ENCODE measurements around the gene ZFAND3. TPM values are rescaled to one million over a fixed set of nuclear protein-coding genes. Genes with fewer than 3 reads are reported as not detected.

ZFAND3 gene
- polyA plus RNA-seq, 1 donor from 2014 or later = 19.7 TPM

DNA sequence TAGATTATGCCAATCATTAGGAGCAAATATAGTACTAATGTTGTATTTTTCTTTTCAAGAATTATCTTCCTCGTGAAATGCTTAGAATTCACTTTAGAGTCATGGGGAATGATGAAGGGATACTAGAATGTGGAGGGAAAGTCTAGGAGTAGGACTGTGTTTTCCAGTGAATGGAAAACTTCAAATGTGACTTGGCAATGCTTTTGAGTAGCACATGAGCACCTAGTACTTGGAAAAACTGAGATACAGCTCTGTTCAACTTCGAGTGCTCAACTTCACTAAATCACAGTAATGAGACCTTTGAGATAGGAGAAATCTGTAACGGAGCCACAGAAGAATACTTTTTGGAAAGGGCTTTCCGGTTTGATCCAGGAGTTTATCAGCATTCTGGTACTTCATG is 272.9 kb downstream of the ZFAND3 start:
- peaks cover 5% of the 10 kb centered on the region for H3K79me2 ChIP-seq (replicated peaks; ENCODE audit: insufficient read depth, low read length)
- H3F3A ChIP-seq (ENCODE audit: insufficient read depth, low read length, poor library complexity, severe bottlenecking) = no peaks in the 10 kb centered on the region
- no peak overlapping the region for H3K27ac ChIP-seq (ENCODE audit: low read length)
- H4K20me1 ChIP-seq (ENCODE audit: insufficient read depth) = no peaks in the 10 kb centered on the region
- TF ChIP-seq SMC3 (conservative IDR thresholded peaks at IDR 0.05; ENCODE audit: poor library complexity) (no peak), POLR2AphosphoS5 (IDR thresholded peaks at IDR 0.05) (no peak), EP300 (conservative IDR thresholded peaks at IDR 0.05; ENCODE audit: poor library complexity, severe bottlenecking) (no peak), TAF1 (IDR thresholded peaks at IDR 0.05; ENCODE audit: low read depth) (no peak), MXI1 (conservative IDR thresholded peaks at IDR 0.05; ENCODE audit: poor library complexity, severe bottlenecking) (no peak), RAD21 (conservative IDR thresholded peaks at IDR 0.05) (no peak), EZH2 (IDR thresholded peaks at IDR 0.05; ENCODE audit: borderline replicate concordance, insufficient read depth, low read length, poor library complexity, severe bottlenecking) (no peak)
- TF ChIP-seq, protein P1, sequence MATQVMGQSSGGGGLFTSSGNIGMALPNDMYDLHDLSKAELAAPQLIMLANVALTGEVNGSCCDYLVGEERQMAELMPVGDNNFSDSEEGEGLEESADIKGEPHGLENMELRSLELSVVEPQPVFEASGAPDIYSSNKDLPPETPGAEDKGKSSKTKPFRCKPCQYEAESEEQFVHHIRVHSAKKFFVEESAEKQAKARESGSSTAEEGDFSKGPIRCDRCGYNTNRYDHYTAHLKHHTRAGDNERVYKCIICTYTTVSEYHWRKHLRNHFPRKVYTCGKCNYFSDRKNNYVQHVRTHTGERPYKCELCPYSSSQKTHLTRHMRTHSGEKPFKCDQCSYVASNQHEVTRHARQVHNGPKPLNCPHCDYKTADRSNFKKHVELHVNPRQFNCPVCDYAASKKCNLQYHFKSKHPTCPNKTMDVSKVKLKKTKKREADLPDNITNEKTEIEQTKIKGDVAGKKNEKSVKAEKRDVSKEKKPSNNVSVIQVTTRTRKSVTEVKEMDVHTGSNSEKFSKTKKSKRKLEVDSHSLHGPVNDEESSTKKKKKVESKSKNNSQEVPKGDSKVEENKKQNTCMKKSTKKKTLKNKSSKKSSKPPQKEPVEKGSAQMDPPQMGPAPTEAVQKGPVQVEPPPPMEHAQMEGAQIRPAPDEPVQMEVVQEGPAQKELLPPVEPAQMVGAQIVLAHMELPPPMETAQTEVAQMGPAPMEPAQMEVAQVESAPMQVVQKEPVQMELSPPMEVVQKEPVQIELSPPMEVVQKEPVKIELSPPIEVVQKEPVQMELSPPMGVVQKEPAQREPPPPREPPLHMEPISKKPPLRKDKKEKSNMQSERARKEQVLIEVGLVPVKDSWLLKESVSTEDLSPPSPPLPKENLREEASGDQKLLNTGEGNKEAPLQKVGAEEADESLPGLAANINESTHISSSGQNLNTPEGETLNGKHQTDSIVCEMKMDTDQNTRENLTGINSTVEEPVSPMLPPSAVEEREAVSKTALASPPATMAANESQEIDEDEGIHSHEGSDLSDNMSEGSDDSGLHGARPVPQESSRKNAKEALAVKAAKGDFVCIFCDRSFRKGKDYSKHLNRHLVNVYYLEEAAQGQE (IDR thresholded peaks at IDR 0.05; ENCODE audit: borderline replicate concordance) = no peak
- TF ChIP-seq, protein P2, sequence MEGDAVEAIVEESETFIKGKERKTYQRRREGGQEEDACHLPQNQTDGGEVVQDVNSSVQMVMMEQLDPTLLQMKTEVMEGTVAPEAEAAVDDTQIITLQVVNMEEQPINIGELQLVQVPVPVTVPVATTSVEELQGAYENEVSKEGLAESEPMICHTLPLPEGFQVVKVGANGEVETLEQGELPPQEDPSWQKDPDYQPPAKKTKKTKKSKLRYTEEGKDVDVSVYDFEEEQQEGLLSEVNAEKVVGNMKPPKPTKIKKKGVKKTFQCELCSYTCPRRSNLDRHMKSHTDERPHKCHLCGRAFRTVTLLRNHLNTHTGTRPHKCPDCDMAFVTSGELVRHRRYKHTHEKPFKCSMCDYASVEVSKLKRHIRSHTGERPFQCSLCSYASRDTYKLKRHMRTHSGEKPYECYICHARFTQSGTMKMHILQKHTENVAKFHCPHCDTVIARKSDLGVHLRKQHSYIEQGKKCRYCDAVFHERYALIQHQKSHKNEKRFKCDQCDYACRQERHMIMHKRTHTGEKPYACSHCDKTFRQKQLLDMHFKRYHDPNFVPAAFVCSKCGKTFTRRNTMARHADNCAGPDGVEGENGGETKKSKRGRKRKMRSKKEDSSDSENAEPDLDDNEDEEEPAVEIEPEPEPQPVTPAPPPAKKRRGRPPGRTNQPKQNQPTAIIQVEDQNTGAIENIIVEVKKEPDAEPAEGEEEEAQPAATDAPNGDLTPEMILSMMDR (IDR thresholded peaks at IDR 0.05; ENCODE audit: poor library complexity, severe bottlenecking) = no peak
- H3K9ac ChIP-seq (ENCODE audit: low read length) = no peak overlapping the region
- no peak overlapping the region for H3K4me3 ChIP-seq (ENCODE audit: low read length)
- no peaks in the 10 kb centered on the region for H3K36me3 ChIP-seq (ENCODE audit: insufficient read depth, low read length)
- no peak overlapping the region for H3K4me2 ChIP-seq (ENCODE audit: low read length)
- H3K9me2 ChIP-seq (ENCODE audit: insufficient read depth, low read length) = no peaks in the 10 kb centered on the region
- no peaks in the 10 kb centered on the region for H3K27me3 ChIP-seq (ENCODE audit: insufficient read depth, low read depth, low read length)
- no peak overlapping the region for H2AFZ ChIP-seq (ENCODE audit: low read depth, low read length)
- H3K9me3 ChIP-seq (ENCODE audit: low read length) = no peaks in the 10 kb centered on the region

DNA sequence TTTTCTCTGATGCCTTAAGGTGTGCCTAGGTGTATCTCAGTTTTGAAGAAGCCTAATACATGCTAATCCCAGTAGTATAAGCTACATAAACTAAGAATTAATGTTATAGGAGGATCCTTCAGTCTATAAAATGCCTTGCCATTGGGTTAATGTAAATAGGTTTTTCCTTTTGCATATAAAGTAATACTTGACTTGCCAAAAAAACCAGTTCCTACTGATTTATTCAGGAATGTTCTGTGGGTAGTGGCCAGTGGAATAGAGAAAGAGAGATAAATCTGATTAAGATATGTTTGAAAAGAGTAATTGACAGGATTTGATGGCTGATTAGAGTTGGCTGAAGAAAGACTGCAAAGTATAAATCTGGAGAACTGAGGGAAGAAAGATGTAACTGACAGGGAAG is 273.4 kb downstream of the ZFAND3 start:
- H3K9me3 ChIP-seq (ENCODE audit: low read length) = no peaks in the 10 kb centered on the region
- no peak overlapping the region for H2AFZ ChIP-seq (ENCODE audit: low read depth, low read length)
- no peaks in the 10 kb centered on the region for H4K20me1 ChIP-seq (ENCODE audit: insufficient read depth)

More for the DNA sequence above, 273.4 kb downstream of the ZFAND3 start:
- Histone ChIP-seq H3K4me2 (ENCODE audit: low read length) (no peak overlapping the region), H3K27ac (ENCODE audit: low read length) (no peak overlapping the region), H3K9ac (ENCODE audit: low read length) (no peak overlapping the region), H3K4me3 (ENCODE audit: low read length) (no peak overlapping the region), H3K27me3 (ENCODE audit: insufficient read depth, low read depth, low read length) (no peaks in the 10 kb centered on the region), H3F3A (ENCODE audit: insufficient read depth, low read length, poor library complexity, severe bottlenecking) (no peaks in the 10 kb centered on the region), H3K36me3 (ENCODE audit: insufficient read depth, low read length) (no peaks in the 10 kb centered on the region), H3K9me2 (ENCODE audit: insufficient read depth, low read length) (no peaks in the 10 kb centered on the region), H3K79me2 (replicated peaks; ENCODE audit: insufficient read depth, low read length) (peaks cover 5% of the 10 kb centered on the region)
- TF ChIP-seq EZH2 (IDR thresholded peaks at IDR 0.05; ENCODE audit: borderline replicate concordance, insufficient read depth, low read length, poor library complexity, severe bottlenecking) = no peak
- TF ChIP-seq POLR2AphosphoS5 (IDR thresholded peaks at IDR 0.05) = no peak
- TF ChIP-seq SMC3 (conservative IDR thresholded peaks at IDR 0.05; ENCODE audit: poor library complexity) = no peak
- TF ChIP-seq, protein P2 (IDR thresholded peaks at IDR 0.05; ENCODE audit: poor library complexity, severe bottlenecking) = no peak
- TF ChIP-seq, protein P1 (IDR thresholded peaks at IDR 0.05; ENCODE audit: borderline replicate concordance) = no peak
- TF ChIP-seq MXI1 (conservative IDR thresholded peaks at IDR 0.05; ENCODE audit: poor library complexity, severe bottlenecking) = no peak
- no peak for TF ChIP-seq RAD21 (conservative IDR thresholded peaks at IDR 0.05)
- no peak for TF ChIP-seq EP300 (conservative IDR thresholded peaks at IDR 0.05; ENCODE audit: poor library complexity, severe bottlenecking)
- TF ChIP-seq TAF1 (IDR thresholded peaks at IDR 0.05; ENCODE audit: low read depth) = no peak

Measured in neural cell (in vitro differentiated cells).